Vagina (tissue), 2 donors: Measurements from ENCODE around the gene ADAMTS9.

ENCODE experiments used
- POLR2AphosphoS5 ChIP-seq, 2 donors: sonication (generic); formaldehyde crosslinking; IDR thresholded peaks; one replicate each; pipeline ENCODE4 v1.9.0; 2017; ENCODE audit warnings: antibody characterized with exemption in 2 of 2, mild to moderate bottlenecking in 2 of 2, low read depth in 1 of 2; ENCODE audit not compliant: insufficient read depth in 1 of 2
- TF ChIP-seq, protein P1 (sequence below), 3 experiments: fragments of 450-650 bp in 2 of 3; fragments of 200-600 bp in 1 of 3; sonication (generic) in 1 of 3; IDR thresholded peaks; one replicate each; pipeline ENCODE4 v1.5.1; 2017 to 2019; ENCODE audit warnings: antibody characterized with exemption in 3 of 3, mild to moderate bottlenecking in 2 of 3, moderate library complexity in 2 of 3

DNA sequence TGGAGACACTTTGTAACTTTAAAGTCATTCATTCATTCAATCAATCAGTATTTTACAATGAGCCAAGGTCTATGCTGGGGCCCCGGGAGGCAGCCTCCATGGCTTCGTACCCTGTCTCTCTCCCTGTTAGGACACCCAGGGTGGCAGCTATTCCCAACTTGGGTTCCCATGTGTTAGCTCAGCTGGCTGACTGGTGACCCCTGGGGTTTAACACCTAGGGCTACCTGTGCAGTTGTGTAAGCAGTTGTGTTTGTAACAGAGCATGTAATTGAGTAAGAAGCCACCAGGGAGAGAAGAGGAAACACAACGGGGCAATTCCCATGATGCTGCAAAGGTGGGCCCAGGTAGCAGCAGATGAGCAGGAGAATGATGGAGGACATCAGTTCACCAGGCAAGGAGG, 132.4 kb downstream of the ADAMTS9 start:
- TF ChIP-seq, protein P1, sequence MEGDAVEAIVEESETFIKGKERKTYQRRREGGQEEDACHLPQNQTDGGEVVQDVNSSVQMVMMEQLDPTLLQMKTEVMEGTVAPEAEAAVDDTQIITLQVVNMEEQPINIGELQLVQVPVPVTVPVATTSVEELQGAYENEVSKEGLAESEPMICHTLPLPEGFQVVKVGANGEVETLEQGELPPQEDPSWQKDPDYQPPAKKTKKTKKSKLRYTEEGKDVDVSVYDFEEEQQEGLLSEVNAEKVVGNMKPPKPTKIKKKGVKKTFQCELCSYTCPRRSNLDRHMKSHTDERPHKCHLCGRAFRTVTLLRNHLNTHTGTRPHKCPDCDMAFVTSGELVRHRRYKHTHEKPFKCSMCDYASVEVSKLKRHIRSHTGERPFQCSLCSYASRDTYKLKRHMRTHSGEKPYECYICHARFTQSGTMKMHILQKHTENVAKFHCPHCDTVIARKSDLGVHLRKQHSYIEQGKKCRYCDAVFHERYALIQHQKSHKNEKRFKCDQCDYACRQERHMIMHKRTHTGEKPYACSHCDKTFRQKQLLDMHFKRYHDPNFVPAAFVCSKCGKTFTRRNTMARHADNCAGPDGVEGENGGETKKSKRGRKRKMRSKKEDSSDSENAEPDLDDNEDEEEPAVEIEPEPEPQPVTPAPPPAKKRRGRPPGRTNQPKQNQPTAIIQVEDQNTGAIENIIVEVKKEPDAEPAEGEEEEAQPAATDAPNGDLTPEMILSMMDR (IDR thresholded peaks at IDR 0.05), result no peak
- TF ChIP-seq POLR2AphosphoS5 (IDR thresholded peaks at IDR 0.05; ENCODE audit: insufficient read depth in 1 of 2, low read depth in 1 of 2), result no peak
